Memory B cell (primary cell): ENCODE measurements around the gene PDE7B.
"Not testable (repeated sequence)": the region's sequence is repeated elsewhere in the genome, so short reads cannot be mapped to it uniquely, and the experiment has no call there.

ENCODE experiments used
- ATAC-seq: fragments of 150-1000 bp; cut with Tn5 transposase; 2 replicates; pipeline ENCODE4 v1.10.0; 2021; ENCODE audit warnings: low read depth, mild to moderate bottlenecking, moderate library complexity
- DNase-seq, 2 donors: peaks; one replicate each; pipeline ENCODE4 v3.0.0; 2022; ENCODE audit warnings: low spot score in 2 of 2
- H3K27ac Mint-ChIP-seq: one replicate; pipeline ENCODE4 v1.8.0; 2022; ENCODE audit warnings: mild to moderate bottlenecking, moderate library complexity, mixed read lengths
- H3K27me3 Mint-ChIP-seq: one replicate; pipeline ENCODE4 v1.8.0; 2022; ENCODE audit warnings: mixed read lengths
- H3K36me3 Mint-ChIP-seq: one replicate; pipeline ENCODE4 v1.8.0; 2022; ENCODE audit warnings: mild to moderate bottlenecking, mixed read lengths
- H3K4me1 Mint-ChIP-seq: one replicate; pipeline ENCODE4 v1.8.0; 2022; ENCODE audit warnings: mixed read lengths
- H3K4me3 Mint-ChIP-seq: one replicate; pipeline ENCODE4 v1.8.0; 2022; ENCODE audit warnings: mild to moderate bottlenecking, moderate library complexity, mixed read lengths
- H3K9me3 Mint-ChIP-seq: one replicate; pipeline ENCODE4 v1.8.0; 2022; ENCODE audit warnings: mixed read lengths

PDE7B gene

GRCh38 chr6:135860361-135860760, 8.9 kb downstream of the PDE7B start:
- Mint-ChIP-seq H3K36me3 (peaks cover 4% of the 10 kb centered on the region), H3K9me3 (peaks cover 3% of the 10 kb centered on the region), H3K4me1 (peaks cover 12% of the 10 kb centered on the region), H3K27me3 (no peaks in the 10 kb centered on the region), H3K4me3 (no peak overlapping the region), H3K27ac (no peak overlapping the region)
- no peak for DNase-seq
- ATAC-seq, result no peak

GRCh38 chr6:135861189-135861588, 9.7 kb downstream of the PDE7B start:
- DNase-seq (no peak), ATAC-seq (peak; percentile 95)
- H3K36me3 Mint-ChIP-seq, result peaks cover 4% of the 10 kb centered on the region
- H3K4me1 Mint-ChIP-seq, result peaks cover 10% of the 10 kb centered on the region
- H3K4me3 Mint-ChIP-seq, result no peak overlapping the region
- no peaks in the 10 kb centered on the region for H3K27me3 Mint-ChIP-seq
- peak overlapping the region; percentile 60 for H3K27ac Mint-ChIP-seq
- peaks cover 4% of the 10 kb centered on the region for H3K9me3 Mint-ChIP-seq

DNA sequence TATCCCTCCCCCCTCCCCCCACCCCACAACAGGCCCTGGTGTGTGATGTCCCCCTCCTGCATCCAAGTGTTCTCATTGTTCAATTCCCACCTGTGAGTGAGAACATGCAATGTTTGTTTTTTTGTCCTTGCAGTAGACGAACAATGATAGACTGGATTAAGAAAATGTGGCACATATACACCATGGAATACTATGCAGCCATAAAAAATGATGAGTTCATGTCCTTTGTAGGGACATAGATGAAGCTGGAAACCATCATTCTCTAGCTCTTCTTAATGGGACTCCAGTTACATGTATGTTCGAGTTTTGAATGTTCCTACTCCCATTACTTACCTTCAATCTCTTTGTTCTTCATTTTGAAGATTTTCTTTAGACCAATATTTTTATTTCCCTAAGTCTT, 13.4 kb downstream of the PDE7B start:
- not testable (repeated sequence) for H3K4me1 Mint-ChIP-seq, H3K36me3 Mint-ChIP-seq

GRCh38 chr6:135866445-135867123, 15.1 kb downstream of the PDE7B start:
- Mint-ChIP-seq H3K27ac (no peak overlapping the region), H3K9me3 (peaks cover 4% of the 10 kb centered on the region), H3K4me3 (no peak overlapping the region), H3K36me3 (peaks cover 4% of the 10 kb centered on the region), H3K27me3 (no peaks in the 10 kb centered on the region), H3K4me1 (no peaks in the 10 kb centered on the region)
- DNase-seq (no peak), ATAC-seq (no peak)

More for the DNA sequence above, 13.4 kb downstream of the PDE7B start:
- not testable (repeated sequence) for H3K4me3 Mint-ChIP-seq, DNase-seq, ATAC-seq, H3K27me3 Mint-ChIP-seq, H3K9me3 Mint-ChIP-seq, H3K27ac Mint-ChIP-seq

GRCh38 chr6:135867332-135867731, 15.8 kb downstream of the PDE7B start:
- Mint-ChIP-seq H3K9me3 (peaks cover 4% of the 10 kb centered on the region), H3K36me3 (peaks cover 4% of the 10 kb centered on the region), H3K4me3 (no peak overlapping the region), H3K27me3 (no peaks in the 10 kb centered on the region), H3K4me1 (no peaks in the 10 kb centered on the region), H3K27ac (no peak overlapping the region)
- DNase-seq, result no peak
- no peak for ATAC-seq

- H3K27ac Mint-ChIP-seq, result no peak overlapping the region
- ATAC-seq, result no peak
- peaks cover 4% of the 10 kb centered on the region for H3K9me3 Mint-ChIP-seq
- DNase-seq, result no peak
- no peak overlapping the region for H3K4me3 Mint-ChIP-seq
- peaks cover 4% of the 10 kb centered on the region for H3K36me3 Mint-ChIP-seq
- H3K27me3 Mint-ChIP-seq, result no peaks in the 10 kb centered on the region
- no peaks in the 10 kb centered on the region for H3K4me1 Mint-ChIP-seq
These were observed 18.4 kb downstream of the PDE7B start for GRCh38 chr6:135869857-135870256.

GRCh38 chr6:135870722-135871121, 19.2 kb downstream of the PDE7B start:
- Mint-ChIP-seq H3K36me3 (no peaks in the 10 kb centered on the region), H3K4me1 (peaks cover under 1% of the 10 kb centered on the region), H3K9me3 (no peaks in the 10 kb centered on the region), H3K27ac (no peak overlapping the region), H3K27me3 (no peaks in the 10 kb centered on the region), H3K4me3 (no peak overlapping the region)
- ATAC-seq, result no peak
- DNase-seq, result no peak

- peaks cover 3% of the 10 kb centered on the region for H3K4me1 Mint-ChIP-seq
- no peaks in the 10 kb centered on the region for H3K36me3 Mint-ChIP-seq
- H3K9me3 Mint-ChIP-seq, result no peaks in the 10 kb centered on the region
- DNase-seq, result no peak
- no peak for ATAC-seq
- no peak overlapping the region for H3K4me3 Mint-ChIP-seq
- no peak overlapping the region for H3K27ac Mint-ChIP-seq
- H3K27me3 Mint-ChIP-seq, result no peaks in the 10 kb centered on the region
These were observed 19.8 kb downstream of the PDE7B start for GRCh38 chr6:135871296-135871695.

DNA sequence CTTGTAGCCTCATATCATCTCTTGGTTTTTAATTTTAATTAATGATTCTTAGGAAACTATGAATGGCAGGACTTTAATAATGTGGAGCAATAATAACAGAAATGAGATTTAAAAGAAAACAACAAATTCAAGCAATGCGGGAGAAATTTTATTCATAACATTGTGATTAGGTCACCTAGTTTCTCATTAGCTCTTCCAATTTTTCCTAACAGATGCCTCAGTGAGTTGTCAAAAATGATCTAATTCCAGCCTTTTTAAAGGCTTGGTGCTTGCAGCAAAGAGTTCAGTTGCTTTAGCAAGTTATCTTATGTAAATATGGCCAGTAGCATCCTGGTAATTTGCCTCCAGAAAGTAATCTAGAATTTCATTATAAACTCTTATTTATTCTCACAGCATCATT, 20.4 kb downstream of the PDE7B start:
- H3K27me3 Mint-ChIP-seq, result no peaks in the 10 kb centered on the region
- ATAC-seq (no peak), DNase-seq (no peak)
- H3K9me3 Mint-ChIP-seq, result no peaks in the 10 kb centered on the region
- peak overlapping the region; percentile 54 for H3K27ac Mint-ChIP-seq
- H3K36me3 Mint-ChIP-seq, result no peaks in the 10 kb centered on the region
- no peak overlapping the region for H3K4me3 Mint-ChIP-seq
- H3K4me1 Mint-ChIP-seq, result peaks cover 3% of the 10 kb centered on the region

DNA sequence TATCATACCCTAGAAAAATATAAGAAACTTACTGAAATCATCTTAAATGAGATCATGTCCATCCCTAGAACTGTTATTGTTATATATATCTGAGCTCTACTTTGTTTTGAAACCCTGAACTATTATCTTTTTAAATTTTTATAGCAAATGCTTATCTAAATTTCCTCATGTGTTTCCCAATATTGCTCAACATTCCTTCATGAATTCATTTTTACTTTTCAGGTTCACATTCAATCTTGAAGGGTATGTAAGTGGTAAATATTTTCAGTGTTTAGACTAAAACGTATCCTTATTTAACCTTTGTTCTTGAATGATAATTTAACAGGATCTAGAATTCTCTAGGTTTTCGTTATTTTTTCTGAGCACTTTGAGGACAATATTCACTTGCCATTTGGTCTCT, 23.9 kb downstream of the PDE7B start:
- no peak overlapping the region for H3K4me3 Mint-ChIP-seq
- no peaks in the 10 kb centered on the region for H3K27me3 Mint-ChIP-seq
- H3K36me3 Mint-ChIP-seq, result no peaks in the 10 kb centered on the region
- peaks cover 17% of the 10 kb centered on the region for H3K4me1 Mint-ChIP-seq
- no peaks in the 10 kb centered on the region for H3K9me3 Mint-ChIP-seq
- no peak for ATAC-seq
- no peak for DNase-seq
- no peak overlapping the region for H3K27ac Mint-ChIP-seq

GRCh38 chr6:135876058-135876457, 24.6 kb downstream of the PDE7B start:
- DNase-seq (no peak), ATAC-seq (no peak)
- Mint-ChIP-seq H3K36me3 (no peaks in the 10 kb centered on the region), H3K27ac (no peak overlapping the region), H3K27me3 (no peaks in the 10 kb centered on the region), H3K4me1 (peaks cover 23% of the 10 kb centered on the region), H3K9me3 (no peaks in the 10 kb centered on the region), H3K4me3 (no peak overlapping the region)

DNA sequence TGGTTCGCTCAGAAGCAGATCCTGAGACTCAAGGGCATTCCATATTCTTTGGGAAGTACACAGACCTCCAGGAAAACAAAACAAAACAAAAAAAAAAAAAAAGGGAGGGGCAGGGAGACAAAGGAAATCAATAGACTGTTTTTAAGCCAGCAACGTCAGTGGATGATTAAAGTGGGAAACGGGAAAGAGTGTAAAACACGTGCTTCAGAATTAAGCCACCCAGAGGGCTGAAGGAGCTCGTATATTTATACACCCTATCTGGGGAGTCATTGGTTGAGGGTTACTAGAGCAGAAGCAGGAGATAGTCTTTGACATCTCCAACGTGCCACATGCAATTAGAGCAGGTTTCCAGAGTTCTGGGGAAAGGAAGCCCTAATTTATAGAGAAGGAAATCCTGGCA, 26.2 kb downstream of the PDE7B start:
- DNase-seq (no peak), ATAC-seq (no peak)
- H3K27ac Mint-ChIP-seq, result no peak overlapping the region
- H3K4me3 Mint-ChIP-seq, result no peak overlapping the region
- H3K9me3 Mint-ChIP-seq, result no peaks in the 10 kb centered on the region
- no peaks in the 10 kb centered on the region for H3K27me3 Mint-ChIP-seq
- peaks cover 27% of the 10 kb centered on the region for H3K4me1 Mint-ChIP-seq
- no peaks in the 10 kb centered on the region for H3K36me3 Mint-ChIP-seq

DNA sequence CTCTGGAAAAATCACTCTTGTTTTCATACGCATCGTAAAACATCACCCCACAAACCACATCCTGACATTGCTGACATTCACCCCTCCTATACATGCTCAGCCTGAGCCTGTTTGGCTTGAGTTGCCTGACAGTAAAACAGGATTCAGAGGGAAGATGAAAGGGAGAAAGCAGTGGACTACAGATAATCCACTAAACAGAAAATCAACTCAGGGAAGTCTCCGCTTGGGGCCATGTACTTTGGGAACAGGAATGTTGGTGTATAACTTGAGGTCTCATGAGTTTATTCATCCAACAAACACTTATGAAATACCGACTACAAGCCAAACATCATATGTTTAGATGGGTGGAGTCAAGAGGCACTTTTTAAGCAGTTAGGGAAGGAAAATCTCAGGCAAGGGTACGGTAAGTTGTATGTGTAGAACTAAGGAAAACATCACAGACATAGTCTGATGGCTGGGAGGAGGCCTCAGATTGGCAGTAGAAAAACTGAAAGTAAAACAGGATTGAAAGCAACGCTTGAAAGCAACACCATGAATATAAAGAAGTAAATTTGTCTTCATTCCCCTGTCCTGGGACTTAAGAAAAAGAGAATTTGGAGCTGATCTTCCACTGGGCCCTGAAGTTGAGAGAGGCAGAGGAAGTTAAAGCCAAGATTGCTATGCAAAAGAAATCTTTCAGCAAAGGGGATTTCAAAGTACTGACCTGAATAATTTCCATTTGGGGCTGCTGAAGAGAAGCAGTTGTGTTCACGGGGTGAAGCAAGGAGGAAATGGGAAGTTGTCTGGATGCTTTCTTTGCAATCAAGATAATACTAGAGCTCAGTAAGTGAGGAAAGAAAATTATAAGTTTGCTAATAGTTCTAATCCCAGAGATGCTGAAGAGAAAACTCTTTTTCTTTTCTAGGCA, 28.8 kb downstream of the PDE7B start:
- no peaks in the 10 kb centered on the region for H3K36me3 Mint-ChIP-seq
- DNase-seq (peak in 1 of 2 donors; percentile 37), ATAC-seq (peak; percentile 89)
- H3K4me3 Mint-ChIP-seq, result peak overlapping the region; percentile 81
- H3K9me3 Mint-ChIP-seq, result no peaks in the 10 kb centered on the region
- H3K4me1 Mint-ChIP-seq, result peaks cover 29% of the 10 kb centered on the region
- peak overlapping the region; percentile 99 for H3K27ac Mint-ChIP-seq
- H3K27me3 Mint-ChIP-seq, result no peaks in the 10 kb centered on the region

DNA sequence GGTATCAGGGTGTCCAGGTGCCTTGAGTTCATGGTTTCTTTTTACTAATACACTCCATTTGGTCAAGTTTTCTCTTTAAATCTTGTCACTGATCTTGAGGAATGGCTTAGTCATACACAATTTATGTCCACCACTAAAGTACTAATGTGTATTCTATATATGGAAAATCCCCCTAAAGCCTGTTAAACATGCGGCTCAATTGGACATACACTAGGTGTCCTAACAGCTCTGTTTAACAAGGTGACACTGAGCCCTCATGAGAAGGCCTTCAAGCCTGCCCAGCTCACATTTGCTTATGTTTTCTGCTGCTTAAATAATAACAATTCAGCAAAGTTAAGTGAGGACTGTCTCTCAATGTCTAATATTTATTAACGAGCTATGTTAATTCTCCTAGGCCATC, 31.5 kb downstream of the PDE7B start:
- ATAC-seq (no peak), DNase-seq (no peak)
- no peaks in the 10 kb centered on the region for H3K9me3 Mint-ChIP-seq
- no peaks in the 10 kb centered on the region for H3K36me3 Mint-ChIP-seq
- no peak overlapping the region for H3K4me3 Mint-ChIP-seq
- peaks cover 39% of the 10 kb centered on the region for H3K4me1 Mint-ChIP-seq
- H3K27ac Mint-ChIP-seq, result peak overlapping the region; percentile 99
- no peaks in the 10 kb centered on the region for H3K27me3 Mint-ChIP-seq
